OCI-LY3 (cell line): ENCODE measurements around the gene SPINK6.

Experiments used
- H2AFZ ChIP-seq: fragments of 200-600, 300-600 bp; shearing (Covaris generic); 2 replicates; pipeline ENCODE4 v1.6.0; 2014; ENCODE audit warnings: antibody characterized with exemption, low read depth, low read length
- H3K27ac ChIP-seq: fragments of 200-600, 300-600 bp; sonication (generic); 2 replicates; pipeline ENCODE4 v1.5.1; 2014; ENCODE audit warnings: mild to moderate bottlenecking, low read length, moderate library complexity, mixed read lengths
- H3K27me3 ChIP-seq: fragments of 200-600, 300-600 bp; sonication (generic); 2 replicates; pipeline ENCODE4 v1.6.1; 2014; ENCODE audit warnings: low read depth, low read length, mixed read lengths
- H3K36me3 ChIP-seq: fragments of 200-600, 300-600 bp; sonication (generic); replicated peaks from 2 replicates; pipeline ENCODE3; 2014; ENCODE audit warnings: low read depth, low read length, mixed read lengths
- H3K4me1 ChIP-seq: fragments of 300-600, 200-600 bp; sonication (generic); 2 replicates; pipeline ENCODE4 v1.6.1; 2014; ENCODE audit warnings: low read length, mixed read lengths
- H3K4me2 ChIP-seq: fragments of 200-600, 300-600 bp; sonication (generic); 2 replicates; pipeline ENCODE4 v1.6.1; 2014; ENCODE audit warnings: low read length, mixed read lengths
- H3K4me3 ChIP-seq: fragments of 300-600, 200-600 bp; sonication (generic); 2 replicates; pipeline ENCODE4 v1.5.1; 2014; ENCODE audit warnings: antibody characterized with exemption, mild to moderate bottlenecking, low read length, moderate library complexity
- H3K79me2 ChIP-seq: fragments of 300-600, 200-600 bp; shearing (Covaris generic); 2 replicates; pipeline ENCODE4 v1.6.1; 2014; ENCODE audit warnings: mild to moderate bottlenecking, low read length, mixed read lengths
- H3K9ac ChIP-seq: fragments of 300-600, 200-600 bp; shearing (Covaris generic); 2 replicates; pipeline ENCODE4 v1.6.0; 2014; ENCODE audit warnings: mild to moderate bottlenecking, low read length, moderate library complexity
- H3K9me3 ChIP-seq: fragments of 200-600, 300-600 bp; shearing (Covaris generic); 2 replicates; pipeline ENCODE4 v1.6.1; 2014; ENCODE audit warnings: low read length, mixed read lengths; ENCODE audit not compliant: insufficient read depth
- H4K20me1 ChIP-seq: fragments of 200-600, 300-600 bp; sonication (generic); 2 replicates; pipeline ENCODE4 v1.6.1; 2016; ENCODE audit warnings: low read length, mixed read lengths; ENCODE audit not compliant: insufficient read depth
- EZH2phosphoT487 ChIP-seq: fragments of 200-600 bp; shearing (Covaris generic); IDR thresholded peaks from 2 replicates; pipeline ENCODE4 v1.6.1; 2018; ENCODE audit warnings: antibody characterized with exemption, mixed run types, low read depth
- TF ChIP-seq, protein P1 (sequence below): fragments of 200-600, 300-600 bp; sonication (generic); IDR thresholded peaks from 2 replicates; pipeline ENCODE4 v1.5.1; 2014; ENCODE audit warnings: antibody characterized with exemption, low read length, low read depth

The SPINK6 gene

DNA sequence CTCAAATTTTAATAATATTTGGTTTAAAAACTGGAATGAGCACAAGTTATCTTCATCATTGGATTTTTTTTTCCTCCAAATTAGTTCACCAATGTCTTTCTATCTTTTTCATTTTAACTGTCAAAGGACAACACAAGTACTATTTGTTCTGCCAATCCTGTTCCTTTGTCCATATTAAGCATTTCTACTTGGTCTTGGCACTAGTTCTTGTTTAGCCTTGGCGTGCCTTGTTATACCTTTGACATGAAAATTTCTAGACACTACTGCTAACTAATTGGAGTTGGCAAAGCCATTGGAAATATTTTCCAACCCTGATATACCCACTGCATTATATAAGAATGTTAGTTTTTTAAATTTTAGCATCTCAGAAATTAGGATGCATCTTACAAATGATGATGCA is 3.8 kb downstream of the SPINK6 start:
- H3K4me2 ChIP-seq, result no peak overlapping the region

DNA sequence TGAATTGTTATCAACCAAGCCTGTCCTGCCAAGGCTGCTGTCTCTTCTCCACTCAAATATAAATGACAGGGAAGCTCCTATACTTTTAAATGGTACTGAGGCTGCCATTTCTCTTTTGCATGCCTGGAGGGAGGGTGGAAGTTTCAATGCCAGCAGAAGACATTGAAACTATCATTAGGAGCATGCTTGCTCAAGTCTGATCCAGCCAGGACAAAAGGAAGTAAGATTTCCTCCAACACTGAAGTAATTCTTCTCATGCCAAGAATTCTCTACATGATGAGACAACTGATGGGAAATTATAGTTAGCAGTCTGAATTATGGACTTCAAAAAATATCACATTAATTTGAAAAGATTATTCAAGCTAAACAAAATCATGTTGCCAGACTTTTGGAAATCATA is 5.4 kb downstream of the SPINK6 start:
- H3K4me1 ChIP-seq, result no peaks in the 10 kb centered on the region
- no peak overlapping the region for H3K27ac ChIP-seq
- H4K20me1 ChIP-seq, result no peaks in the 10 kb centered on the region
- no peak overlapping the region for H3K4me3 ChIP-seq
- no peaks in the 10 kb centered on the region for H3K27me3 ChIP-seq
- no peak overlapping the region for H3K9ac ChIP-seq
- H2AFZ ChIP-seq, result no peak overlapping the region
- TF ChIP-seq, protein P1, sequence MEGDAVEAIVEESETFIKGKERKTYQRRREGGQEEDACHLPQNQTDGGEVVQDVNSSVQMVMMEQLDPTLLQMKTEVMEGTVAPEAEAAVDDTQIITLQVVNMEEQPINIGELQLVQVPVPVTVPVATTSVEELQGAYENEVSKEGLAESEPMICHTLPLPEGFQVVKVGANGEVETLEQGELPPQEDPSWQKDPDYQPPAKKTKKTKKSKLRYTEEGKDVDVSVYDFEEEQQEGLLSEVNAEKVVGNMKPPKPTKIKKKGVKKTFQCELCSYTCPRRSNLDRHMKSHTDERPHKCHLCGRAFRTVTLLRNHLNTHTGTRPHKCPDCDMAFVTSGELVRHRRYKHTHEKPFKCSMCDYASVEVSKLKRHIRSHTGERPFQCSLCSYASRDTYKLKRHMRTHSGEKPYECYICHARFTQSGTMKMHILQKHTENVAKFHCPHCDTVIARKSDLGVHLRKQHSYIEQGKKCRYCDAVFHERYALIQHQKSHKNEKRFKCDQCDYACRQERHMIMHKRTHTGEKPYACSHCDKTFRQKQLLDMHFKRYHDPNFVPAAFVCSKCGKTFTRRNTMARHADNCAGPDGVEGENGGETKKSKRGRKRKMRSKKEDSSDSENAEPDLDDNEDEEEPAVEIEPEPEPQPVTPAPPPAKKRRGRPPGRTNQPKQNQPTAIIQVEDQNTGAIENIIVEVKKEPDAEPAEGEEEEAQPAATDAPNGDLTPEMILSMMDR, result no peak
- TF ChIP-seq EZH2phosphoT487, result no peak
- no peaks in the 10 kb centered on the region for H3K79me2 ChIP-seq
- no peak overlapping the region for H3K4me2 ChIP-seq
- H3K9me3 ChIP-seq, result no peaks in the 10 kb centered on the region
- H3K36me3 ChIP-seq, result no peaks in the 10 kb centered on the region

More for the DNA sequence above, 3.8 kb downstream of the SPINK6 start:
- no peak overlapping the region for H3K9ac ChIP-seq
- H3K4me1 ChIP-seq, result no peaks in the 10 kb centered on the region
- H2AFZ ChIP-seq, result no peak overlapping the region
- H3K27me3 ChIP-seq, result no peaks in the 10 kb centered on the region
- no peaks in the 10 kb centered on the region for H3K36me3 ChIP-seq
- H3K27ac ChIP-seq, result no peak overlapping the region
- H4K20me1 ChIP-seq, result no peaks in the 10 kb centered on the region
- TF ChIP-seq, protein P1, result no peak
- no peak for TF ChIP-seq EZH2phosphoT487
- no peaks in the 10 kb centered on the region for H3K79me2 ChIP-seq
- H3K9me3 ChIP-seq, result no peaks in the 10 kb centered on the region
- no peak overlapping the region for H3K4me3 ChIP-seq

DNA sequence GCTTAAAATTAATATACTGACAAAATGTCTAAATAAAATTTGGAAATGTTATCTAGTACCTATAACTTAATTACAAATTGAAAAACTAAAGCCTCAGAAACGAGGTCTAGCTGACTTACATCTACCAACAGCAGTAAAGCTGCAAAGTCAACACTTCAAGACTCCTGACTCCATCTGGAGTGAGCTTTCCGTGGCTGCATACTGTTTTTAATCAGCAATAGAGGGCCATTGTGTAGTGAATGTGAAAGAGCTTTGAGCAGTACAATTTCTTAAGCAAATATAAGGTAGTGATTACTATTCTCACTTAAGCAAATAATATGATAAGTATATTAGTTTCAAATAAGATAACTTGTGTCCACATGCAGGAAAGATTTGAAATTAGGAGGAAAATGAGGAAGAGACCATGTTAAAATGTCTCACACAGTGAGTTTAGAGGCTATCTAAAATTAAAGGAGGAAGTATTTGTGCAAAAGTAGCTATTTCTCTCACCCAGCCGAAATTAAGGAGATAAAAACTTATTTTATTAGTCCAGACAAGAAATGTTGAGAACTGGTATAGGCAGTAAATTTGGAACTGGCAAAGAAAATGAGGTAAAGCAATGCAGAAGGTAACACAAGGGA is 6.4 kb downstream of the SPINK6 start:
- Histone ChIP-seq H3K36me3 (no peaks in the 10 kb centered on the region), H2AFZ (no peak overlapping the region), H3K27ac (no peak overlapping the region), H3K27me3 (no peaks in the 10 kb centered on the region), H3K9ac (no peak overlapping the region), H3K4me3 (no peak overlapping the region), H3K9me3 (no peaks in the 10 kb centered on the region), H4K20me1 (no peaks in the 10 kb centered on the region), H3K4me1 (no peaks in the 10 kb centered on the region), H3K4me2 (no peak overlapping the region), H3K79me2 (no peaks in the 10 kb centered on the region)
- no peak for TF ChIP-seq EZH2phosphoT487
- TF ChIP-seq, protein P1, result no peak

DNA sequence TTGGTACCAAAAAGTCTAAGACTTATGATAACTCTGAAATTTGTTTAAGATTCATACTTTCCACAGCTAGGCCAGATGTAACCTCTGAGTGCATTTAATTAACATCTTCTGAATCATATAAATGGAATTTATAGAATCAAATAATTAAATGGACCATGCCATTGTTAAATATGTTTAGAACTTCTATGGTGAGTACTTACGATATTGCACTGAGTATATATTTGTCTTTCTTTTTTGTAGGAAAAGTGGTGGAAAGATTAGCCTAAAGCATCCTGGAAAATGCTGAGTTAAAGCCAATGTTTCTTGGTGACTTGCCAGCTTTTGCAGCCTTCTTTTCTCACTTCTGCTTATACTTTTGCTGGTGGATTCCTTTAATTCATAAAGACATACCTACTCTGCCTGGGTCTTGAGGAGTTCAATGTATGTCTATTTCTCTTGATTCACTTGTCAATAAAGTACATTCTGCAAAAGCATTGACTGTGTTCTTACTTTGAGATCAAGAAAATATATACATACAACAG is 11.9 kb downstream of the SPINK6 start:
- H3K36me3 ChIP-seq, result no peaks in the 10 kb centered on the region
- H3K27ac ChIP-seq, result no peak overlapping the region
- no peaks in the 10 kb centered on the region for H3K9me3 ChIP-seq
- no peaks in the 10 kb centered on the region for H3K4me1 ChIP-seq
- H3K9ac ChIP-seq, result no peak overlapping the region
- H3K4me3 ChIP-seq, result no peak overlapping the region
- no peaks in the 10 kb centered on the region for H3K79me2 ChIP-seq
- no peak for TF ChIP-seq EZH2phosphoT487
- TF ChIP-seq, protein P1, result no peak
- H4K20me1 ChIP-seq, result no peaks in the 10 kb centered on the region
- no peak overlapping the region for H2AFZ ChIP-seq
- no peaks in the 10 kb centered on the region for H3K27me3 ChIP-seq
- H3K4me2 ChIP-seq, result no peak overlapping the region
